HL-60 (cell line): ENCODE measurements around the gene RAPGEF4.

Source experiments
- DNase-seq, 2 experiments: peaks; one replicate each; pipeline ENCODE4 v3.0.0-alpha.2; 2010 to 2020; ENCODE audit warnings: low read depth in 1 of 2, low spot score in 1 of 2
- H3K27ac ChIP-seq: fragments of 250-450 bp; sonication (Bioruptor Pico); replicated peaks from 2 replicates; pipeline ENCODE4 v1.5.1; 2020; ENCODE audit warnings: mild to moderate bottlenecking, moderate library complexity
- H3K27me3 ChIP-seq: fragments of 250-450 bp; sonication (Bioruptor Pico); 2 replicates; pipeline ENCODE4 v1.5.1; 2021; ENCODE audit warnings: mild to moderate bottlenecking, moderate library complexity; ENCODE audit not compliant: insufficient read depth, poor library complexity, severe bottlenecking
- H3K4me3 ChIP-seq: replicated peaks from 2 replicates; pipeline ENCODE4 v1.5.1; 2011; ENCODE audit warnings: mild to moderate bottlenecking, control low read depth, low read length; ENCODE audit not compliant: insufficient read depth
- GABPA ChIP-seq: IDR thresholded peaks from 2 replicates; pipeline ENCODE4 v1.6.1; 2012; ENCODE audit warnings: low read depth
- POLR2AphosphoS5 ChIP-seq: IDR thresholded peaks from 2 replicates; pipeline ENCODE4 v1.6.1; 2012; ENCODE audit warnings: low read depth
- REST ChIP-seq: IDR thresholded peaks from 2 replicates; pipeline ENCODE4 v1.6.1; 2012; ENCODE audit warnings: low read depth; ENCODE audit not compliant: insufficient replicate concordance
- SPI1 ChIP-seq: IDR thresholded peaks from 2 replicates; pipeline ENCODE4 v1.6.1; 2012; ENCODE audit warnings: low read depth, mild to moderate bottlenecking, borderline replicate concordance
- TF ChIP-seq, protein P1 (sequence below): IDR thresholded peaks from one replicate; pipeline ENCODE4 v1.5.1; 2011; ENCODE audit warnings: low read length, control low read depth, inconsistent platforms; ENCODE audit not compliant: insufficient read depth

Gene RAPGEF4

DNA sequence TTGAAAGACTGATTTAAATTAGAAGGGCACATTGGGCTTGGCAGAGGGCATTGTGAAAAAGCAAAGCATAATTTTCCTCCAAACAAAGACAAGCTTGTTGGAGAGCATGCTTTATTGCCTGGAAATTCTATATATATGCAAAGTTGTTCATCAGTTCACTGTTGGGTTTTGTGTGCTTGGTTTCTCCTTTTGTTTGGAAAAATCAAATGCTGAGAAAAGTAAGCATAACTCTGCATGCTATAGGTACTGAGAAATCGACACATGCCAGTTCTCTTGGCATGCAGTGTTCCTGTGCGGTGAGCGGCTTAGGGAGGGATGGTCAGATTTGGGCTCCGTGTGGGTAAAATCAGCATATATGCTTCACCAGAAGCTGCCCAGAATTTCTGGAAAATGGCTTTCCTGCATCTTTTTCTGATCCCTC is 161.0 kb downstream of the RAPGEF4 start:
- no peak overlapping the region for H3K4me3 ChIP-seq
- TF ChIP-seq REST (no peak), SPI1 (no peak), POLR2AphosphoS5 (no peak), GABPA (no peak)
- TF ChIP-seq, protein P1, sequence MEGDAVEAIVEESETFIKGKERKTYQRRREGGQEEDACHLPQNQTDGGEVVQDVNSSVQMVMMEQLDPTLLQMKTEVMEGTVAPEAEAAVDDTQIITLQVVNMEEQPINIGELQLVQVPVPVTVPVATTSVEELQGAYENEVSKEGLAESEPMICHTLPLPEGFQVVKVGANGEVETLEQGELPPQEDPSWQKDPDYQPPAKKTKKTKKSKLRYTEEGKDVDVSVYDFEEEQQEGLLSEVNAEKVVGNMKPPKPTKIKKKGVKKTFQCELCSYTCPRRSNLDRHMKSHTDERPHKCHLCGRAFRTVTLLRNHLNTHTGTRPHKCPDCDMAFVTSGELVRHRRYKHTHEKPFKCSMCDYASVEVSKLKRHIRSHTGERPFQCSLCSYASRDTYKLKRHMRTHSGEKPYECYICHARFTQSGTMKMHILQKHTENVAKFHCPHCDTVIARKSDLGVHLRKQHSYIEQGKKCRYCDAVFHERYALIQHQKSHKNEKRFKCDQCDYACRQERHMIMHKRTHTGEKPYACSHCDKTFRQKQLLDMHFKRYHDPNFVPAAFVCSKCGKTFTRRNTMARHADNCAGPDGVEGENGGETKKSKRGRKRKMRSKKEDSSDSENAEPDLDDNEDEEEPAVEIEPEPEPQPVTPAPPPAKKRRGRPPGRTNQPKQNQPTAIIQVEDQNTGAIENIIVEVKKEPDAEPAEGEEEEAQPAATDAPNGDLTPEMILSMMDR, result no peak

DNA sequence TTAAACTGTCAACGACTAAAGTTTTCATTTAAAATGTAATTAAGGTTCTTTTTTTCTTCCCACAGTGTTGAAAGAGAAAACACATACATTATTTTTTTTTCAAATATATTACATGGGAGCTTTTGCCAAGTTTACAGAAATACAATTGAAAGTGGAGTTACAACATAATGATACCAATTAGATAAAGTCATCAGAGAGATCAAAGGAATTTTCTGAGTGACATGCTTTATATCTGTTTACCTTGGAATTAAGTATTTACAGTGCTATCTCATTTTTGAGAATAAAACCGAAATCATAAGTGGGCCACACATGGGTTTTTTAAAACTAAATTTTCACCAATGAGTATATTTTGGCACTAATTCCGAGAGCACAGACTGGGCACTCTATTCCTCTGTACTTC is 165.2 kb downstream of the RAPGEF4 start:
- TF ChIP-seq, protein P1, result no peak
- TF ChIP-seq POLR2AphosphoS5 (no peak), REST (no peak), SPI1 (no peak), GABPA (no peak)
- H3K27ac ChIP-seq, result no peak overlapping the region
- no peak for DNase-seq
- no peak overlapping the region for H3K4me3 ChIP-seq
- no peaks in the 10 kb centered on the region for H3K27me3 ChIP-seq

More for the DNA sequence above, 161.0 kb downstream of the RAPGEF4 start:
- no peak for DNase-seq
- Histone ChIP-seq H3K27ac (no peak overlapping the region), H3K27me3 (peaks cover 4% of the 10 kb centered on the region)

DNA sequence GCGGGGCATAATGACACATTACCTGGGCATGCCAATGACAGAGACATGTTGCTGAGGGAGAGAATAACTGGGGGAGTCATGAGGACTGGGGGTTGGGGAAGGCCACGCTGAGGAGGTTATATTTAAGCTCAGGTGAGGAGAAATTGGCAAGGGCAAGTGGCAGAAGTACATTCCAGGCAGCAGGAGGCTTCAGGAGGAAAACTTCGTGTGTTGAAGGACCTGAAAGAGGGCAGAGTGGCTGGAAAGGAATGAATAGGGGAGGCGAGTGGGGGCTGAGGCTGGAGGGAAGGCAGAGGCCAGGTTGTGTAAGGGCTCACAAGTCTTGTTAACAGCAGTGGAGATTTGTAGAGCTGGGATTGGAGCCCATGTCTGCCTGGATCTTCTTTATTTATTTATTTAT is 166.3 kb downstream of the RAPGEF4 start:
- H3K27me3 ChIP-seq, result no peaks in the 10 kb centered on the region
- no peak for DNase-seq
- H3K27ac ChIP-seq, result no peak overlapping the region
- TF ChIP-seq, protein P1, result no peak
- TF ChIP-seq REST (no peak), POLR2AphosphoS5 (no peak), SPI1 (no peak), GABPA (no peak)
- H3K4me3 ChIP-seq, result no peak overlapping the region
